A204.1 (cell line): ENCODE results near the gene EDRF1.
A peak's percentile ranks its signal among the peaks of the same experiment; 100 is the strongest.
"Not testable (repeated sequence)": the region's sequence is repeated elsewhere in the genome, so short reads cannot be mapped to it uniquely, and the experiment has no call there.

Experiments used
- FAIRE-seq: peaks from 2 replicates; lab custom pipeline; 2012; peaks lifted over from hg19 to GRCh38; lab: Jason Lieb, UNC

Gene EDRF1

DNA sequence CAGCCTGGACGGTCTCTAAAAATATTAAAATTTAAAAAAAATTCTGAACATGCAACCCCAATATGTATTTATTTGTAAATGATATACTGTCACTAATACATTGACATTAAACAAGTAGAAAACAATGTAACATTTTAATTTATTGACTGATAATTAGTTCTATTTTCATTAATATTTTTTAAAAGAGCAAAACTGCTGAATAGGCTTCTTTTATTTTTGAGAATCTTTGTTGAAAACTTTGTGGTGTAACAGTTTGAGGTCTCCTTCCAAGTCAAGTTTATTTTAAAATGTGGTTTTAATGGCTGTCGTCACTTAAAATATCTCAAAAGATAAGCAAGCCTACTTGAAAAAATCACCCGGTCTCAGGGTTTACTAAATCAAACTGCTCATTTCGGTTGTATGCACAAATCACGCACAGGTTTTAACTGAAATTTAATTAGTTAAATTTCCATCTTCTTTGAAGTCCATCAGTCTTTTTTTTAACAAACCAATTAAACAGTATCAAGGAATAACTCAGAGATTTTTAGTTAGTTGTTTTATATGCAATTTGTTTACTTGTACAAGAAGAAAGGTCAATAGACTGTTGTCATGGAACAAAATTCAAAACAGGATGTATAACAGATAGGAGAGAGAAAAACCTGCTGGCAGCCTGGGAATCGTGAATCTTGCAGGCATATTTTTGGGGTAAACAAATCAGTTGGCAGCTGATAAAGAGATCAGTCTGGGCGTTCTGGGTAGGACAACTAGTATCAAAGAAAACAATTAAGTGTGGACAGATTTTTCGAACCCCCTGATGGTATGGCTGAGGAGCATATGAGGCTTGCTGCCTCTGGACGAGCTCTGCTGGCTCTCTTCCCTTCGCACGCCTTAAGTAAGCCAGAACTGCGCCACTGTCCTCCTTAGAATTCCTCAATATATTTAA is 9.7 kb upstream of the EDRF1 start:
- FAIRE-seq = peak; percentile 35

DNA sequence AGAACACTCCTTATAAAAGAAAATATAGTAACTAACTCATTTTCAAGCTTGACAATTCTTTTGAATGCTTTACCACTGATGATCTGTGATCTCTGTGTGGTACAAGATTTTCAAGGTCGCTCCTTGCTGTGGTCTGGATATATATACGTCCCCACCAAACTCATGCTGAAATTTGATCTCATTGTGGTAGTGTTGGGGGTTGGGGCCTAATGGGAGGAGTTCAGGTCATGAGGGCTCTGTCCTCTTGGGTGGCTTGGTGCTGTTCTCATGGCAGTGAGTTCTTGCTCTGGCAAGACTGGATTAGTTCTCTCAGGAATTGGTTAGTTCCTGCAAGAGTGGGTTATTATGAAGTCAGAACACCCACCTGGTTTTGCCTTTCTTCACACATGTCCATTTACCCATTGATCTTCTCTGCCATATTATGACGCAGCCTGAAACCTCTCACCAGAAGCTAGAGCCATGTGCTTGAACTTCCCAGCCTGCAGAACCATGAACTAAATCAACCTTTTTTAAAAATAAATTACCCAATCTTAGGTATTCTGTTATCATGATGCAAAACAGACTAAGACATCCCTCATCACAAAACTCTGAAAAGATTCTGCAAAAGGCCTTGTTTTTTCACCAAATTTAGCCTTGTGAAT is 8.3 kb upstream of the EDRF1 start:
- no peak for FAIRE-seq

DNA sequence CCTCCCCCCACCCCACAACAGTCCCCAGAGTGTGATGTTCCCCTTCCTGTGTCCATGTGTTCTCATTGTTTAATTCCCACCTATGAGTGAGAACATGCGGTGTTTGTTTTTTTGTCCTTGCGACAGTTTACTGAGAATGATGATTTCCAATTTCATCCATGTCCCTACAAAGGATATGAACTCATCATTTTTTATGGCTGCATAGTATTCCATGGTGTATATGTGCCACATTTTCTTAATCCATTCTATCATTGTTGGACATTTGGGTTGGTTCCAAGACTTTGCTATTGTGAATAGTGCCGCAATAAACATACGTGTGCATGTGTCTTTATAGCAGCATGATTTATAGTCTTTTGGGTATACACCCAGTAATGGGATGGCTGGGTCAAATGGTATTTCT is 4.8 kb upstream of the EDRF1 start:
- FAIRE-seq = not testable (repeated sequence)

DNA sequence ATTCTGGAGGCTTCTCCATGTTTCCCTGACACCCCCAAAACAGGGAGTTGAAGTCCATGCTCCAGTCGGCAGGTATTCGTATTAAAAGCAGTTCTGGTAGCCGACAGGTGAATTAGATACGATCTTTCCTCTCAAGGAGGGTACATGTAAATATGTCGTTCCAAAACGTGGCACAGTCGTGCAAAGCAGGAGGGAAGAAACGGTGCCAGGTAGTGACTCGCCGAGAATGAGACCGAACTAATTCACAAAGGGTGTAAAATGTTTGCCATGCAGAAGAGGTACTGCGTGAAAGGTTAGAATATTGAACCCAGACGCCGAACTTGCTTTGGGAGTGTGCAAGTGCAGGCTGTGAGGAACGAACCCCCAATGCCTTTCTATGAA is 483 bp downstream of the EDRF1 start:
- no peak for FAIRE-seq

DNA sequence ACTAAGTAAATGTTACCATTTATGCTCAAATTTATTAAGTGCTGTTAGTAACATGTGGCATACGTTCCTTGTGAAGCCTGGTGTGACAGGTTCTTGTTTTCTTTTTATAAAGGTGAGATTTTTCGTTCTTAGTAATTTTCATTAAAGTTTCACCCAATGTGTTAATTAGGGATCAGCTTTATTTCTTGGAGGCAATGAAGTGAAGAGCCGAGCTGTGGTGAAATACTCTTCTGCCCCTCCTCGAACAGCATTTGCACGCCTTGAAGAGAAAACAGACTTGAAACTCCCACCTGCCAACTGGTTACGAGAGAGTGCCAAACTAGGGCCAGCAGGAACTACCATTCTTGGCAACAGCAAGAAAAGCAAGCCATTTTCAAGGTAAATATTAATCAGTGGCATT is 1.5 kb downstream of the EDRF1 start:
- no peak for FAIRE-seq

DNA sequence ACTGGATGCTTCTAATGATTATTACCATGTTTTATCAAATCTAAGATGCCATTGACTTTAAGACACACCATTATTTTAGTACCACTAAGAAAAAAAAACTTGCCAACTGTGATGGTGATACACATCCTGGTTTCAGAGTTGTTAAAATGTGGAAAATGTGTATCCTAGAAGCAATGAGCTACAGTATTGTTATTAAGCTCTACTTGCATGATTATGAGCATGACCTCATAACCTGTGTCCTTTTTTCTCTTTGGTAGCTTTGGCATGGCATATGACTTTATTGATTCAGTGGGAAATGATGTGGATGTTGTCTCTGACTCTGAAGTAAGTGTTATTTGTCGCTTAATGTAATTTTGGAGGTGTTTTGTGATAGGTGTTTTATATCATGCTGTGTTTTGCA is 3.3 kb downstream of the EDRF1 start:
- FAIRE-seq = no peak

DNA sequence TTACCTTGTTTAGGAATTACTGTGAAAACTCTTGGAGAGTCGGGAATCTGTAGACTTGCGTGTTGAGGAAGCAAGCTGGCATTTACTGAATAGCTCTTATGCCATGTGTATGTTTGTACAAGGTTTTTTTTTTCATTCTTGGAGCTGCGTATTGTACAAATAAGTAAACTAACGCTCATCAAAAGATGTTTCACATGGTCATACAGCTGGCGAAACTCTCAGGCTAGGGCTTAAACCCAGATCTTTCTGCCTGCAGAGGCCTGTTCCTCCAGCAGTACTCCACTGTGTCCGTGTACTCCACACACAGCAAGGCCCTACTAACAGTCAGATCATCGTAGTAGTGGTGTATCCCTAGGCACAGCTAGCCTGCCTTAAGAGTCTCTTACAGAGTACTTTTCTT is 7.4 kb downstream of the EDRF1 start:
- FAIRE-seq = no peak

DNA sequence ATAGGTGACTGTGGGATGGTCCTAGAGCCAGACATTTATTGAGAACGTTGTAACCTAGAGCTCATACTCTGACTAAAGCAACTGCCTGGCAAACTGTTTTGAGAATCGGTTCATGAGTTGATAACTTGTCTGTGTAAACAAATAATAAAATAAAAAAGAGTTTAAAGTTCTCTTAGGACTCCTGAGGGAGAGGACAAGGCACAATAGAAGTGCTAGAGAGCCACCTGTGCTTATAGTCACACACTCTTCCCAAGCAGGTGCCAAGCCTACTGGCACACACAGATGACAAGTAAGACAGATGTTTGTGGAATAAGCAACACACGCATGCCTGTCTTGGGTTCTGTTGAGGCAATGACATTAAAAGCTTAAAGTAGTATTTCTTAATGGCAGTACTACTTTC is 7.9 kb downstream of the EDRF1 start:
- FAIRE-seq = no peak

DNA sequence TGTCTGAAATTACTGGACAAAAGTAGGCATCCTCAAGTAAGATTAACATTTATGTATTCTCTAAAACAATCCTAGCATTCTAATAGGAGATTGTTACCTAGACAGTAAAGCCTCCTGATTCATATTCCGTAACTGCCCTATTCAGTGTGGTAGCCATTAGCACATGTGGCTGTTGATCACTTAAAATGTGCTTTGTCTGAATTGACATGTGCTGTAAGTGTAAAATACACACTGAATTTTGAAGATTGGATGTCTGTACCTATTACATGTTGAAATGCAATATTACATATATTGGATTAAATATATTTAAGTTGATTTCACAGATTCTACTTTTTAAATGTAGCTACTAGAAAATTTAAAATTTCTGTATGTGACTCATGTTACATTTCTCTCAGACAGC is 14.6 kb downstream of the EDRF1 start:
- FAIRE-seq = no peak

DNA sequence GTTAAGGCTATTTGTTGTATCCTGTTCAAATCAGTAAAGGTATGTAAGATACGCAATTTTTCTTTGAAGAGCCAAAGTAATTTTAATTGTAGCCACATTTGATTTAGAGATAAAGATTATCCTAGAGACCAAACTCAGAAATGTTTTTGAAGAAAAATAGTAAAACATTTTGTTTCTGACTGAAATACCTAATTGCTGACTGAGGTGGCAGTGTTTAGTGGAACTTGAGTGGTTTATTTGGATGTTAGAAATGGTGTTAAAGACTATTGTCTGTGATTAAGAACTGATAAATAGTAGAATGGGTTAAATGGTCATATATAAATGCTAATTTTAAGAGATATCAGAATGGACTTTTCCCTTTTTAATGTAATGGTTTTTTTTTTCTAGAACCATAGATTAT is 15.3 kb downstream of the EDRF1 start:
- peak; percentile 63 for FAIRE-seq

DNA sequence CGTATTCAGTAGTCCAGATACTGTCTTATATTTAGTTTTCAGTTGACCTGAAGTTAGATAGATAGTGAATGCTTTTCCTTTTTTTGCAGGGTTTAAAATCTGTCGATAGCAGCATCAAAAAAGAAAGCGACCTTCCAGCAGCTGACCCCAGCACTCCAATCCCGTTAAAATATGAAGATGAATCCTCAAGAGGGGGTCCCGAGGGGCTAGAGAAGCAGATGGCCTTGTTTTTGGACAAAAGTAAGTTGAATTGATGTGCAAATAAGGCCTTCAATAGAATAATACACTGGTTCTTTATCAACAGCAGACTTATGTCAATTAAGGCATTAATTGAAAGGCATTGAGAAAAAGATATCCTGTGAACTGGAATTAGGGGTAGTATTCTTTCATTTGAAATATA is 18.7 kb downstream of the EDRF1 start:
- FAIRE-seq = no peak

DNA sequence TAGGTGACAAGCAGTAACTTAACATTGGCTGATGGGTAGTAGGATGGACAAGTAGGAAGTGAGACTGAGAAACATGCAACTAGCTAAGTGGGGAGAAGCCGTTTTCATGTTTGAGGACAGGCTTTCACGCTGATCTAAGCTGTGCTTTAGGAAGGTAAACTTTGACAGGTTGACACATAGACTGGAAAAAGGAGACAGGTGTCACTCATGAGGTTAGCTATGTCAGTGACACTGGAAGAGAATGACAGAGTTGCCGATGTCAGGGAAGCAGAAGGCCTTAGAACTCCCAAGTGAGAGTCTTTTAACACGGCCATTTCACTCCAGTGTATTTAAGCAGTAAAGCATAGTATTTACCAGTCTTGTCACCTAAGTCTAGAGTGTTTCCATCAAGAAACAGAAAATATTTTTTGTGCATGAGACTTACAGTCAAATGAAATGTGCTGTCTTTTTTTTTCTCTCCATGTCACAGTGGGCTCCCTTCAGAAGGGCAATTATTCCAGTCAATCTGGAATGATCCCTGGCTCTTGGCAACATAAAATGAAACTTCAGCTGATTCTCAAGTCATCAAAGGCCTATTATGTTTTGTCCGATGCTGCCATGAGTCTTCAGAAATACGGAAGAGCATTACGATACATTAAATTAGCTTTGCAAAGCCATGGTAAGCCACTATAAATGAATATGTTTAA is 20.6 kb downstream of the EDRF1 start:
- FAIRE-seq = no peak

DNA sequence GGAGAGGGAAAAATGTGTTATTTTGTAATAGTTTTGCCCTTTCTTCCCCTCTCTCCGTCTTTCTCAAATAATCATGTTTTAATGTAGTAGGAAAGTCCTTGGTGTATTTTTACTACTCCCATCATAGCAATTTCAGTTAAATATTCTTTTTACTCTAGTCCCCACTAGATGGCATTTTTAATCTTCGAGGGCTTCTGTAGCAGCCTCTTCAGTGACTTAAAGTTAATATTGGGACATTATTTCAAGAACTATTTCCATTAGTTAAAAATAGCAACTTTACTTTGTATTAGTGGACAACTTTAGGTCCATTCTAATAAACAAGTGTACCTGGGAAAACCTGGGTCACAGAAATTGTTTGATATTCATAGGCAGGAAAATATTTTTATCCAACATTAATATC is 23.0 kb downstream of the EDRF1 start:
- FAIRE-seq = peak; percentile 97

DNA sequence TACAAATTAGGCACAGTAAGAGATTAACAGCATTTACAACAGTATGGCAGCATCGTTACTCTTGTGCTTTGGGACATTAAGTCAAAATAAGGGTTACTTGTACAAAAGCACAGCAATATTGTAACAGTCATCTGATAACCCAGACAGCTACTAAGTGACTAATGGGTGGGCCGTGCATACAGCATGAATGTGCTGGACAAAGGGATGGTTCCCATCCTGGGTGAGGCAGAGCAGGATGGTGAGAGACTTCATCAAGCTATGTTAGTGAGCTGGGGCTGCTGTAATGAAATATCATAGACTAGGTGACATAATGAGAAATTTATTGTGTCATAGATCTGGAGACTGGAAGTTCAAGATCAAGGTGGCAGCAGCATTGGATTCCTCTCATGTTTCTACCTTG is 25.4 kb downstream of the EDRF1 start:
- no peak for FAIRE-seq

DNA sequence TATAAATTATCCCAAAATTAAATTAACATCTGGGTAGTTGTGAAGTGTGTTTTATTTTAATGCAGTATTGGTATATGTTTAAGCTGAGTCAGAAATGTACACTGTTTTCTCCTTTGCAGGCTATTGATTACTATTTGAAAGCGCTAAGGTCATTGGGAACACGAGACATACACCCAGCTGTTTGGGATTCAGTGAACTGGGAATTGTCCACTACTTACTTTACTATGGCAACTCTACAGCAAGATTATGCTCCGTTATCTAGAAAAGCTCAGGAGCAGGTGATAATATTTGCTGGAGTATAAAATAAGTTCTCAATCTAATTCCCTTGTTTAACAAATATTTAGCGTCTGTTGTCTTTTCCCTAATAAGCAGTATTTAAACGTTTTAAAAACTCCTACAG is 27.9 kb downstream of the EDRF1 start:
- no peak for FAIRE-seq

DNA sequence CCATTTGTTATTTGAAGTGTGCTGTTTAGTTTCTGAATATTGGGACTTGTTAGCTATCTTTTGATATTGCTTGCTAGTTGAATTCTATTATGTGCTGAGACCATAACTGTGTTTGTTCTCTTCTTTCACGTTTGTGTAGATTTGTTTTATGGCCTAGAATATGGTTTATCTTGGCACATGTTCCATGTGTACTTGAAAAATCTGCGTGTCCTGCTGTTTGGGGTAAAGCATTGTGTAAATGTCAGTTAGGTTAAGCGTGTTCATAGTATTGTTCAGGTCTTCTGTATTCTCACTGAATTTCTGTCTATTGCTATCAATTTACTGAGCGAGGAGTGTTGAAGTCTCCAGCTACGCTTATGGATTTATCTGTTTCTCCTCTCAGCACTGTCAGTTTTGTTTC is 36.7 kb downstream of the EDRF1 start:
- FAIRE-seq = no peak

DNA sequence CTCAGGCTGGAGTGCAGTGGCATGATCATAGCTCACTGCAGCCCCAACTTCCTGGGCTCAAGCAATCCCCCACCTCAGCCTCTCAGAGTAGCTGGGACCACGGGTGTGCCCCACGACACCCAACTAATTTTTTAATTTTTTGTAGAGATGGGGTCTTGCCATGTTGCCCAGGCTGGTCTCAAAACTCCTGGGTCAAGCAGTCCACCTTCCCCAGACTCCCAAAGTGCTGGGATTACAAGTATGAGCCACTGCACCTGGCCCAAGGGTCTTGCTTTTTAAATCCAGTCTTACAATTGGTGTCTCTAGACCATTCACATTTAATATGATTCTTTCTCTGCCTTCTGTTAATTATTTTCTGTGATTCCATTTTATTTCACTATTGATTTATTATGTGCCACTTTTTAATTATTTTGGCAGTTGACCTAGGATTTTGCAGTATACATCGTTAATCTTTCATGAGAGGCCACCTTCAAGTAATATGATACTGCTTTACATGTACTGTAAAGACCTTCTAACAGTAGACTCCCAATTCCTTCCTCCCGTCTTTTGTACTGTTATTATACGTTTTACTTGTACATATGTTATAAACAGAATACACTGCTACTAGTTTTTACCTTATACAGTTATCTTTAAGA is 37.5 kb downstream of the EDRF1 start:
- no peak for FAIRE-seq

DNA sequence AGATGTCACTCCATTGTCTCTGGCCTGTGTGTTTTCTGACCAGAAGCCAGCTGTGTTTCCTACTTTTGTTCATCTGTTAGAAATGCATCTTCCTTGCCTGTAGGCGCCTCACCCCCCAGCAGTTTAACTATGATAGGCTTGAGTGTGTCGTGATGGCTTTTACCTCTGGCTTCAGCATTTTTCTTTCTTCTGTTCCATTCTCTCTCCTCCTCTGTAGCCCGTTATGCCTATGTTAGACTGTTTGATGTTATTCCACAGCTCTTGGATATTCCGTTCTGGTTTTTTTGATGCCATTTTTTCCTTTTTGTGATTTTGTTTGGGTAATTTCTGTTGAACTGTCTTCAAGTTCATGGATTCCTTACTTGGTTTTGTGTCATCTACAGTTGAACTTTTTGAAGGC is 38.2 kb downstream of the EDRF1 start:
- no peak for FAIRE-seq

DNA sequence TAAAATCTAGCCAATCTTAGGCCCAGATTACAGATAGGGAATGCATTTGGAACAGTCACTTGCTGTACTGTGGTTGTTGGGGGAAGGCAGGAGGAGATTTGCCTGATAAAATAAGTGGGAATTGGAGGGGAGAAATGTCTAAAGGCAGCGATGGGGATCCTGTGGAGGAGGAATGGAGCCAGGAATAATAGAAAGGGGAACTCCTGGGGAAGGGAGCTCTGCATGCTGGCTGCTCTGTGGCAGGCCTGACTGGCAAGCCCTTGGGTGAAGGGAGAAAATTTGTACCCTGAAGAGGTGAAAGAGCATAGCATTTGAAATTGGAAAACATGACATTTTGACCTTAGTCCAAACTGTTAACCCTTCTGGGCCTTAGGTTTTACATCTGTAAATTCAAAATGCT is 42.5 kb downstream of the EDRF1 start:
- no peak for FAIRE-seq

DNA sequence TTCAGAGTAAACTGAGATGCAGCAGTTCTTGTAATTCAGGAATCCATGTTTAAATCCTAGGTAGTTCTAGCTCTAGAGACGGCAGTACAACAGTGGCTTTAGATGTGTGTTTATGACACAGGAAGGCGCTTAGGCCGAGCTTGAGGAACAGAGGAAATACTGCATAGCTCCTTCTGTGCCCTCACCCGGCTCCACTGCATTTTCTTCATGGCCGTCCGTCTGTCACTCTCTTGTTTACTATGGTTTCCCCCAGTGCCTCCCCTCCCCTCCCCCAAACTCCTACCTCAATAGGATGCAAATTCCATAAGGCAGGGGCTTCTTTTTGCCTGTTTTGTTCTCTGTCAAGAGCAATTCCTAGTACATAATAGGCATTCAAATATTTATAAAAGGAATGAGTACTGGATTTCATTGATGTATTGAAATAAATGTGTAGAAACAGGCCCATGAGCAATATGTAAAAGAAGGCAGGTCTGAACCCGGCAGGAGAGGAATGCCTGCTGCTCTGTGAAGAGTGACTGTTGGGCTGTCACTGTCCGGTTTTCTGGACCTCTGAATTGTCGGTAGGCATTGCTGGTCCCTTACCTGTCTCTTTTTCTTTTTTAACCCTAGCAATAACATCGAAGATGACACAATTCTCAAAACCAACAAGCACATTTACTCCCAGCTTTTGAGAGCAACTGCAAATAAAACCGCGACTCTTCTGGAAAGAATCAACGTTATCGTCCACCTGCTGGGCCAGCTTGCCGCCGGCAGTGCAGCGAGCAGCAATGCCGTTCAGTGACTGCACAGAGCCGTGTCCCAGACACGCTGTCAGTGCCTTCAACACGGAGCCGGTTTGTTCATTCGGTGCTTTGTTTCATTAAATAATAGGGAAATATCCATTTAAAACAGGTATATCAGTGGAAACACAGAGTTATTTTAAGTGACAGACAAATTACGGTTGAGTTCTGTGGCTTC is 43.5 kb downstream of the EDRF1 start:
- no peak for FAIRE-seq

DNA sequence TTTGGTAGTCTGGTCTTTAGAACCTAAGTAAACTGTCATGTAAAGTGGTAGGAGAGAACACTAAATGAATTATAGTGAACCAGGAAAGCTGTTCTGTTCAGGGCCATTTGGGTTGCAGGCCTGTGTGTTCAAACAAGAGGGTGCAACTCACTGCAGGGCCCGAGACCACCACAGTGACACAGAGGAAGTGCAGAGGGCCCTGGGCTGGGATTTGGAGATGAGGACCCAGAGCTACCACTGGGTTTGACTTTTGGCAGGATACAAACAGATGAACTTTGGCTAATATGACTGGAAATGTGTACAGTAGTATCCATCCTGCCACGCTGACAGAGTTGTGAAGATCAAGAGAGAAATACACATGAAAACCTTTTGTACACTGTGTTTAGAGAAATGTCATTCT is 46.3 kb downstream of the EDRF1 start:
- no peak for FAIRE-seq

DNA sequence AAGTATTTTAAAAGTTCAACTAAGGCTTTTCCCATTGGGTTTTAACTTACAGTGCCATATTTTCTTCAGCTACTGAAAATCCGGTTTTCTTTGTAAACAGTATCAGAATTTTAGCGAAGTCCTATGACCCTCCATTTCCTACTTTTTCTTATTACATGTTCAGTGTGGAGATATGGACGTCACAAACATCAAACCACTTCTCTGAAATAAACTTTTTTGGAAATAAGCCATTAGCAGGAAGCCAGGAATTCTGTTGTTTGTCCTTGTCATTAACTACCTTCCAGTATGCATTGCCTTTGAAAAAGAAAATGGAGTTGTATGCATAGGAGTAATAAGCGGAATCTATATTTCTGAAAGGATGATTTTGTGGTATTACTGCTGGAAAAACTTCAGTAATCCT is 47.0 kb downstream of the EDRF1 start:
- no peak for FAIRE-seq
